NCI-H526 (cell line): ENCODE data around the gene SERPING1.
"Not testable (repeated sequence)": the region's sequence is repeated elsewhere in the genome, so short reads cannot be mapped to it uniquely, and the experiment has no call there.

Source experiments
- DNase-seq, 2 experiments: peaks; one replicate each; lab custom pipeline; 2025; lab: John Stamatoyannopoulos, UW

The SERPING1 gene

GRCh38 chr11:57652230-57652629, 54.7 kb downstream of the SERPING1 start:
- DNase-seq: not testable (repeated sequence)

DNA sequence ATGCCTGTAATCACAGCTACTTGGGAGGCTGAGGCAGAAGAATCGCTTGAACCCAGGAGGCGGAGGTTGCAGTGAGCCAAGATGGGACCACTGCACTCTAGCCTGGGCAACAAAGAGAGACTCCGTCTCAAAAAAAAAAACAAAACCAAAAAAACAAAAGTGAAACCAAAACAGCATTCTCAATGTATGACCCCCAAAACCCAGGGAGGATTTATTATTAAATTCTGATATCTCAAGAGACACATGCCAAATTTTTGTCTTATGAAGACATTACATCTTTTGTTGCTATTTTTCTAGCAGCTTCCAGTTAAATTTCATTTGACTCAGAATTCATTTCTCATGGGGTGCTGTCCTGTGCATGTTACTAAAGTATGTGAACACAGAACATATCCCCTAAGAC, 55.2 kb downstream of the SERPING1 start:
- DNase-seq: no peak

- no peak for DNase-seq
Measured at GRCh38 chr11:57653163-57653562, 55.7 kb downstream of the SERPING1 start.

GRCh38 chr11:57656885-57657193, 59.4 kb downstream of the SERPING1 start:
- no peak for DNase-seq

DNA sequence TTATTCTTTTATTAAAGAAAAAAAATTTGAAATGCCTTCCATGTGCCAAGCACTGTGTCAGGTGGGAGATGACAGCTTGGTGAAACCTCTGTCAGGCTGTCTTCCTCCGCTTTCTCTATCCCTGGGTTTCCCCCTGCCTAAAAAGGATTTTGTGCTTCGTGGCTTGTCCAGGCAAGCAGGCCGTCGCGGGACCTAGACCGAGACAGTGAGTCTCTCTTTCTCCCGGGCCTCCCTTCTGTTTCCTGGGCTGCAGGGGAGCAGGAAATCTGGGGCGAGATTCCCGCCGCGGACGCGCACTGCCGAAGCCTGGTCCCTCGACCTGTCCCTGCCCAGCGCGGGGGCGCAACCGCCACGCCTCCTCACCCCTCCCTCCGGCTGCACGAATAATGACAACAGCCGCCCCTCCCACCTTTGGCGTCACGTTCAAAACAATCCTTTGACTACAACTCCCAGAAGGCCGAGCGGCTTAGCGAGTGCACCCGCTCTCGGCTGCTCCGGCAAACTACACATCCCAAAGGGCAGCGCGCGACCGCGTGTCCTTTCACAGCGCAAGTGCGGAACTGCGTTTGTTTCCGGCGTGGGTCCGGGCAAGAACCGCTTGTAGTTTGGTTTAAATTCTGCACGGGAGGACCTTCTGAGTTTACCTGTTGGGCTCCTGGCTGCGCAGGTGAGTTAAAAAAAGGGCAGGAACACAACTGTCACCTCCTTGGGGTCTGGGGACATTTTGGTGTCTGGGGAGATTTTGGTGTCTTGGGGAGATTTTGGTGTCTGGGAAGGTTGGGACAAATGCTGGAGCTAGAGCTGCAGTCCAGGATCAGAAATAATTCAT, 59.9 kb downstream of the SERPING1 start, which contains the start of gene CLP1:
TSS of gene CLP1 (plus strand) at position 569 of the 829 bp plus-strand sequence. CDS start 1,715 bp downstream, outside the sequence.
- DNase-seq: peak; percentile 98 to 99

DNA sequence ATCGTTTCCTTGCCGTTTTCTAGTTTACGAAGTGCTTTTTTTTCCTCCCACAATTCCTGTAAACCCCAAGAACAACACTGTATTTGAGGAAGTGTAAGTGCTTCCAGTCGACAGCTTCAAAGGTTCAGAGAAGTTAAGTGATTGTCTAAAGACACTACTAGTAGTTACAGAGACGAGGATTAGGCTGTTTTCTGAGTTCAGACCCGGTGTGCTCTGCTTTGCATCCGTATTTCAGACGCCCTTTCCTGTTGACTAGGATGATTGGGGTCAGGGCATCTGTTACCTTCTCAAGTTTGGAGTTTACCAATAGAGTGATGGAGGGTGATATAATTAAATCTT, 60.5 kb downstream of the SERPING1 start:
- no peak for DNase-seq

- DNase-seq: no peak
Measured at GRCh38 chr11:57659669-57660068, 62.2 kb downstream of the SERPING1 start.

DNA sequence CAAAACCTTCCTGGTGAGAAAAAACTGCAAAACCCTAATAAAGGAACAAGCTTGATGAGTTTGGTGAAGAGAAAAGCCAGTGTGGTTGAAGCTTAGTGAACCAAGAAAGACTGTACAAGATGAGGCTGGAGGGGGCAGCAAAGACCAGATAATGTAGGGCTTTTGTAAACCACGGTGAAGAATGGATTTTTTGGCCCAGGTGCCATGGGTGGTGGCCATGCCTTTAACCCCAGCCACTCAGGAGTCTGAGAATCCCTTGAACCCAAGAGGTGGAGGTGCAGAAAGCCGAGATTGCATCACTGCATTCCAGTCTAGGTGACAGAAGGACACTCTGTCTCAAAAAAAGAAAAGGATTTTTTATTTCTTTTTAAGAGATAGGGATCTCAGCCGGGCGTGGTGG, 65.4 kb downstream of the SERPING1 start:
- no peak for DNase-seq

DNA sequence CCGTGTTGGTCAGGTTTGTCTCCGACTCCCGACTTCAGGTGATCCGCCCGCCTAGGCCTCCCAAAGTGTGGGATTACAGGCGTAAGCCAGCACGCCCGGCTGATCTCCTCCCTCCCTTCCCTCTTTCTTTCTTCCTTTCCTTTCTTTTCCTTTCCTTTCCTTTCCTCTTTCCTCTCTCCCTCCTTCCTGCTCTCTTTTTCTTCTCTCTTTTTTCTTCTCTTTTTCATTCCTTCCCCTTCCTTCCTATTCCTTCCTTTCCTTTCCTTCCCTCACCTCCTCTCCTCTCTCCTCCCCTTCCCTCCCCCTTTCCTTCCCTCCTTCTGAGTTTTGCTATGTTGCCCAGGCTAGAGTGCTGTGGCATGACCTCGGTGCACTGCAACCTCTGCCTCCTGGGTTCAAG, 66.5 kb downstream of the SERPING1 start:
- no peak for DNase-seq
